ENCODE measurements around the gene SRSF7. TPM values are rescaled to one million over a fixed set of nuclear protein-coding genes. Genes with fewer than 3 reads are reported as not detected.
"Not testable (repeated sequence)": the region's sequence is repeated elsewhere in the genome, so short reads cannot be mapped to it uniquely, and the experiment has no call there.

SRSF7 gene
- total and polyA plus RNA-seq, 8 donors: 83.3 to 290 (median 228) TPM

- H3K36me3 ChIP-seq: peaks cover 0 to 9% of the 10 kb centered on the region in 2 donors
- no peak for DNase-seq
- intact Hi-C loops (cut with DNase I): no loop called here
- TF ChIP-seq CTCF (IDR thresholded peaks at IDR 0.05): no peak
- H3K4me1 ChIP-seq: peaks cover 0 to 13% of the 10 kb centered on the region in 2 donors
- no peak for ATAC-seq
- H3K9me3 ChIP-seq: no peaks in the 10 kb centered on the region
- H3K27ac ChIP-seq: no peak overlapping the region
- no peak overlapping the region for H3K4me3 ChIP-seq
- H3K27me3 ChIP-seq: no peaks in the 10 kb centered on the region
Measured at GRCh38 chr2:38711558-38711957, 39.6 kb downstream of the SRSF7 start.

DNA sequence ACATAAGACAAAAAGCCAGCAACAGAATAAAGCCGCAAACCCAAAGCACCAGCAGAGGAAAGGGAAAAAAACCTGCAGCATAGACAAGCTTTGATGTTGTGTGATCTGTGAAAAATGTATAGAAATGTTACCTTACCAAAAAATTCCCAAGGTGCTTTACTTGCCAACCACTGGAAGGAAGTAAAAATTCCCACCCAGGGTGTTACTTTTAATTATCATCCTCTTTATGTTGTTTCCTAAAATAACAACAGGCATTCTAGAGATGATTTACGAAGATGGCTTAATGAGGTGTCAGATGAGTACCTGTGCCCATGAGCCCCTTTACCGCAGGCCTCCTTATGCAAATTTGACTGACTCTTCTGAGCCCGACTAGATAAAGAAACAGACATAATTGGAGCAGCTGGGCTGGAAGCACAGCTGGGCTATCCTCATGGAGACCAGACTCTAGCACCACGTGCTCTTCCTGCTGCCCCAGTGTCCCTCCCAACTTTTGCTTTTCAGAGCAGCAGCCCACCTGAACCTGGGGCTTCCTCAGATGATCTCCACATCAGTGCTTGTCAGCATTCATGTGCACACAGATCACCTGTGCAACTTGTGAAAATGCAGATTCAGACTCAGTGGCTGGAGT is 41.5 kb downstream of the SRSF7 start:
- H3K36me3 ChIP-seq: peaks cover 0 to 6% of the 10 kb centered on the region in 2 donors
- H3K4me3 ChIP-seq: no peak overlapping the region
- no peaks in the 10 kb centered on the region for H3K4me1 ChIP-seq
- intact Hi-C loops (cut with DNase I): no loop called here
- H3K27me3 ChIP-seq: no peaks in the 10 kb centered on the region
- no peak for ATAC-seq
- TF ChIP-seq CTCF (IDR thresholded peaks at IDR 0.05): no peak
- H3K9me3 ChIP-seq: no peaks in the 10 kb centered on the region
- no peak overlapping the region for H3K27ac ChIP-seq
- DNase-seq: no peak

GRCh38 chr2:38708900-38709566 is 42.1 kb downstream of the SRSF7 start:
- Histone ChIP-seq H3K36me3 (peaks cover 0 to 6% of the 10 kb centered on the region in 2 donors), H3K4me3 (no peak overlapping the region), H3K4me1 (no peaks in the 10 kb centered on the region), H3K9me3 (no peaks in the 10 kb centered on the region), H3K27me3 (no peaks in the 10 kb centered on the region), H3K27ac (no peak overlapping the region)
- TF ChIP-seq CTCF (IDR thresholded peaks at IDR 0.05): no peak
- intact Hi-C loops (cut with DNase I): no loop called here
- DNase-seq: no peak
- no peak for ATAC-seq

DNA sequence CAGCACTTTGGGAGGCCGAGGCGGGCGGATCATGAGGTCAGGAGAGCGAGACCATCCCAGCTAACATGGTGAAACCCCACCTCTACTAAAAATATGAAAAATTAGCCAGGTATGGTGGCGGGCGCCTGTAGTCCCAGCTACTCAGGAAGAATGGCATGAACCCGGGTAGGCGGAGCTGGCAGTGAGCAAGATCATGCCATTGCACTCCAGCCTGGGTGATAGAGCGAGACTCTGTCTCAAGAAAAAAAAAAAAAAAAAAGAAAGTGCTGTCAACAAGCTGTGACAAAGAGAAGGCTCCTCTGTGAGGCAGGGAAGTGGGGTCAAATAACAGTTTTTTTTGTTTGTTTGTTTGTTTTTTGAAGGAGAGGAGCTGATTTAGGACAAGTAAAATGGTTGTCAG is 42.7 kb downstream of the SRSF7 start:
- H3K9me3 ChIP-seq; H3K36me3 ChIP-seq; H3K27me3 ChIP-seq; H3K4me3 ChIP-seq; H3K4me1 ChIP-seq; intact Hi-C loops (cut with DNase I); H3K27ac ChIP-seq; DNase-seq; ATAC-seq: not testable (repeated sequence)

DNA sequence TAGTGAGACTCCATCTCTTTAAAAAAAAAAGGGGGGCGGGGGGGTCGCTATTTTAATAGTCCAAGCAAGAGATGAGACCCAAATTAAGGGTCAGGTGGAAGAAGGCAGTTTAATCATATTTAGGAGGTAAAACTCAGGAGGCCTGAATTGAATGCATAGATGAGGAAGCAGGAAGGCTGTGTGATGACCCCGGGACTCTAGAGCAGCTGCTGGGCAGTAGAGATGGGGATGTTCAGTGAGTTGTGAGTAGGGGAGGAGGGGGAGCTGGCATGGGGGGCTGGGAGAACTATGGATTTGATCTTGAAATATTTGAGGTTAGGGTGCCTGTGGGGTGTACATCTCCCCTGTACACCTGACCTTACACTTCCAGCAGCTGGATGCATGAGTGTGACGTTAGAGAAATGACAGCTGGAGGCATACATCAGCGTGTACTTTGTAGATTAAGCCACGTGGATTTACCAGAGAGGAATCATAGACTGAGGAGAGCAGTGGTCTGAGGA is 44.3 kb downstream of the SRSF7 start:
- Histone ChIP-seq H3K4me3 (no peak overlapping the region), H3K36me3 (peaks cover 0 to 6% of the 10 kb centered on the region in 2 donors), H3K27ac (no peak overlapping the region), H3K27me3 (no peaks in the 10 kb centered on the region), H3K4me1 (no peaks in the 10 kb centered on the region), H3K9me3 (no peaks in the 10 kb centered on the region)
- no peak for ATAC-seq
- TF ChIP-seq CTCF (IDR thresholded peaks at IDR 0.05): no peak
- intact Hi-C loops (cut with DNase I): no loop called here
- DNase-seq: no peak

Measured in left lung (tissue), 10 donors.